ENCODE data around the gene MCM10.

DNA sequence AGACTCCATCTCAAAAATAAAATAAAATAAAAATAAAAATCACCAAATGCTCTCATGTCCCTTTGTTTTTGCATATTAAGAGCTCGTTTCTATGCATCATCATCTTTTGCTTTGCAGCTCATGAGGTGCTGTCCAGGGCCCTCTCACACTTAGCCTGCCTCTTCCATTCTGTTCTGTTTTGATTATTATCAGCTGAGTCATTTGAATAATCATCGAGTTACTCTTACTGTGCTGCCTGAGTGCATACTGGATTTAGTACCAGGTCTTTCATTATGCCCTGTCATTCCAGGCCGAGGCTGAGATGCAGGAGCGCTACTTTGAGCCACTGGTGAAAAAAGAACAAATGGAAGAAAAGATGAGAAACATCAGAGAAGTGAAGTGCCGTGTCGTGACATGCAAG, 39.8 kb downstream of the MCM10 start:
- no peak for TF ChIP-seq EZH2phosphoT487 (IDR thresholded peaks at IDR 0.05; ENCODE audit: low read length)
- TF ChIP-seq, protein P1, sequence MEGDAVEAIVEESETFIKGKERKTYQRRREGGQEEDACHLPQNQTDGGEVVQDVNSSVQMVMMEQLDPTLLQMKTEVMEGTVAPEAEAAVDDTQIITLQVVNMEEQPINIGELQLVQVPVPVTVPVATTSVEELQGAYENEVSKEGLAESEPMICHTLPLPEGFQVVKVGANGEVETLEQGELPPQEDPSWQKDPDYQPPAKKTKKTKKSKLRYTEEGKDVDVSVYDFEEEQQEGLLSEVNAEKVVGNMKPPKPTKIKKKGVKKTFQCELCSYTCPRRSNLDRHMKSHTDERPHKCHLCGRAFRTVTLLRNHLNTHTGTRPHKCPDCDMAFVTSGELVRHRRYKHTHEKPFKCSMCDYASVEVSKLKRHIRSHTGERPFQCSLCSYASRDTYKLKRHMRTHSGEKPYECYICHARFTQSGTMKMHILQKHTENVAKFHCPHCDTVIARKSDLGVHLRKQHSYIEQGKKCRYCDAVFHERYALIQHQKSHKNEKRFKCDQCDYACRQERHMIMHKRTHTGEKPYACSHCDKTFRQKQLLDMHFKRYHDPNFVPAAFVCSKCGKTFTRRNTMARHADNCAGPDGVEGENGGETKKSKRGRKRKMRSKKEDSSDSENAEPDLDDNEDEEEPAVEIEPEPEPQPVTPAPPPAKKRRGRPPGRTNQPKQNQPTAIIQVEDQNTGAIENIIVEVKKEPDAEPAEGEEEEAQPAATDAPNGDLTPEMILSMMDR (IDR thresholded peaks at IDR 0.05; ENCODE audit: low read length) = no peak
- TF ChIP-seq EZH2 (optimal IDR thresholded peaks at IDR 0.05; ENCODE audit: low read depth, low read length) = no peak

Data from MM.1S (cell line).